ENCODE measurements around the gene GPAT3. TPM values are rescaled to one million over a fixed set of nuclear protein-coding genes. Genes with fewer than 3 reads are reported as not detected.
A peak's percentile ranks its signal among the peaks of the same experiment; 100 is the strongest.
"Not testable (repeated sequence)": the region's sequence is repeated elsewhere in the genome, so short reads cannot be mapped to it uniquely, and the experiment has no call there.

Gene GPAT3
- total RNA-seq, 1 donor from 2014 or later, result 8.3 TPM

DNA sequence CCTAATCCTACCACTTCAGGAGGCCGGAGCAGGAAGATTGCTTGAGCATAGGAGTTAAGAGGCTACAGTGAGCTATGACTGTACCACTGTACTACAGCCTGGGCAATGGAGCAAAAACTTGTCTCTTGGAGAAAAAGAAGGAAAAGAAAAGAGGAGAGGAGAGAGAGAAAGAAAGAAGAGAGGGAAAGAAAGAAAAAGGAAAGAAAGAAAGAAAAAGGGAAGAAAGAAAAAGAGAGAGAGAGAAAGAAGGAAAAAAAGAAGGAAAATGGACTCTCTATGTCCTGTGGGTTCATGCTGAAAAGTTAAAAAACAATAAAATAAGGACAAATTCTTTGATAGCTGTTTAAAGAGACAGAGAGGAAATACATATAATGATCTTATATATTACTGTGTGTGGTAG, 37.7 kb upstream of the GPAT3 start:
- Histone ChIP-seq H3K27me3 (no peaks in the 10 kb centered on the region), H3K27ac (no peak overlapping the region), H3K4me3 (no peak overlapping the region), H3K4me1 (no peaks in the 10 kb centered on the region), H3K36me3 (no peaks in the 10 kb centered on the region), H3K9me3 (no peaks in the 10 kb centered on the region)
- intact Hi-C loops (cut with DNase I), result no loop called here
- TF ChIP-seq, protein P1, sequence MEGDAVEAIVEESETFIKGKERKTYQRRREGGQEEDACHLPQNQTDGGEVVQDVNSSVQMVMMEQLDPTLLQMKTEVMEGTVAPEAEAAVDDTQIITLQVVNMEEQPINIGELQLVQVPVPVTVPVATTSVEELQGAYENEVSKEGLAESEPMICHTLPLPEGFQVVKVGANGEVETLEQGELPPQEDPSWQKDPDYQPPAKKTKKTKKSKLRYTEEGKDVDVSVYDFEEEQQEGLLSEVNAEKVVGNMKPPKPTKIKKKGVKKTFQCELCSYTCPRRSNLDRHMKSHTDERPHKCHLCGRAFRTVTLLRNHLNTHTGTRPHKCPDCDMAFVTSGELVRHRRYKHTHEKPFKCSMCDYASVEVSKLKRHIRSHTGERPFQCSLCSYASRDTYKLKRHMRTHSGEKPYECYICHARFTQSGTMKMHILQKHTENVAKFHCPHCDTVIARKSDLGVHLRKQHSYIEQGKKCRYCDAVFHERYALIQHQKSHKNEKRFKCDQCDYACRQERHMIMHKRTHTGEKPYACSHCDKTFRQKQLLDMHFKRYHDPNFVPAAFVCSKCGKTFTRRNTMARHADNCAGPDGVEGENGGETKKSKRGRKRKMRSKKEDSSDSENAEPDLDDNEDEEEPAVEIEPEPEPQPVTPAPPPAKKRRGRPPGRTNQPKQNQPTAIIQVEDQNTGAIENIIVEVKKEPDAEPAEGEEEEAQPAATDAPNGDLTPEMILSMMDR (IDR thresholded peaks at IDR 0.05), result no peak
- DNase-seq (no peak), ATAC-seq (no peak)

DNA sequence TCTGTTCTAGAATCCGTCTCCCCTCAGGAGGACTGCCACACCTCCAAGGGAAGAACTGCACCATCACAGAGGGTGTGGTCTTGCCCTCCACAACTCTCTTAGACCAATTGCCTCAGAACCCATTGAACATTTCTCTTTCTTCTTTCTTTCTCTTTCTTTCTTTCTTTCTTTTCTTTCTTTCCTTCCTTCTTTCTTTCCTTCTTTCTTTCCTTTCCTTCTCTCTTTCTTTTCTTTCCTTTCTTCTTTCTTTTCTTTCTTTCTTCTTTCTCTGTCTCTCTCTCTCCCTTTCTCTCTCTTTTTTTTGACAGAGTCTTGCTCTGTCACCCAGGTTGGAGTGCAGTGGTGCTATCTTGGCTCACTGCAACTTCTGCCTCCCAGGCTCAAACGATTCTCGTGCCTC, 34.2 kb upstream of the GPAT3 start:
- intact Hi-C loops (cut with DNase I), result loop anchor here (10.0 kb wide), 1 partner anchor 133 kb away; no protein-coding TSS in a partner anchor
- not testable (repeated sequence) for H3K9me3 ChIP-seq, H3K27ac ChIP-seq, H3K36me3 ChIP-seq, ATAC-seq, DNase-seq, H3K4me3 ChIP-seq, H3K27me3 ChIP-seq, H3K4me1 ChIP-seq

DNA sequence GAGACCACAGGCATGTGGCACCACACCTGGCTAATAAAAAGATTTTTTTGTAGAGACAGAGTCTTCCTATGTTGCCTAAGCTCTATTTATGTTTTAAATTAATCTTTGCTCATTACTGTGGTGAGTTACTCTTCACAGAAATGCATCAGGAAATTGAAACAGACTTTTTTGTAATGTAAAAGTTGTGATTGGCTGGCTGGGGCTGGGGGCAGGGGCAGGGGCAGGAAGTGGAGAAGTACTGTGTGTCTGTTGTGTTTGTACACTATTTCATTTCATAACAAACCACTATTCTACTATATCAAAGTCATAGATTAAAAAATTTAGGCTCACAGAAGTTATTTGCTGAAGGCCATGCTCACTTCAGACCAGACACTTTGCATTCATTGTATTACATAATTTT, 31.9 kb upstream of the GPAT3 start:
- H3K4me3 ChIP-seq, result no peak overlapping the region
- no peaks in the 10 kb centered on the region for H3K27me3 ChIP-seq
- no peaks in the 10 kb centered on the region for H3K4me1 ChIP-seq
- no peak for DNase-seq
- TF ChIP-seq, protein P1 (IDR thresholded peaks at IDR 0.05), result no peak
- no peak for ATAC-seq
- peak overlapping the region; percentile 49 for H3K27ac ChIP-seq
- H3K36me3 ChIP-seq, result no peaks in the 10 kb centered on the region
- intact Hi-C loops (cut with DNase I), result loop anchor here (10.0 kb wide), 1 partner anchor 131 kb away; no protein-coding TSS in a partner anchor
- H3K9me3 ChIP-seq, result no peaks in the 10 kb centered on the region

DNA sequence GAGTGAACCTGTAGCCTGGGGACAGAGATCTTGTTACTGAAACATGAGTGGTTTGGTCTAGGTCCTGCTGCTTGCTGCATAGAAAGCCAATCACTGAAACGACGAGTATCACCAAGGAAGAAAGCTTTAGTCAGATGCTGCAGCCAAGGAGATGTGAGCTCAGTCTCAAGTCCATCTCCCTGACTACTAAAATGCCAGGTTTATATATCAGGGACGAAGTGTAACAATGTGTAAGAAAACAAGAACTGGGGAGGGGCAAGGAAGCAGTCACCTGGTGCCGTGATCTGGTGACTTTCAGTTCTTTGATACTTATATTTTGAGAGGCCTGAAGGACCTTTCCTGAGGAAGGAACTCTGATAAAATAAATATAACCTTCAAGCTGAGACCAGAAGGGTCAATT, 31.4 kb upstream of the GPAT3 start:
- intact Hi-C loops (cut with DNase I), result loop anchor here (10.0 kb wide), 1 partner anchor 130 kb away; no protein-coding TSS in a partner anchor
- Histone ChIP-seq H3K27ac (peak overlapping the region; percentile 49), H3K9me3 (no peaks in the 10 kb centered on the region), H3K27me3 (no peaks in the 10 kb centered on the region), H3K4me3 (no peak overlapping the region), H3K4me1 (no peaks in the 10 kb centered on the region), H3K36me3 (no peaks in the 10 kb centered on the region)
- no peak for DNase-seq
- ATAC-seq, result peak; percentile 62
- TF ChIP-seq, protein P1 (IDR thresholded peaks at IDR 0.05), result no peak

DNA sequence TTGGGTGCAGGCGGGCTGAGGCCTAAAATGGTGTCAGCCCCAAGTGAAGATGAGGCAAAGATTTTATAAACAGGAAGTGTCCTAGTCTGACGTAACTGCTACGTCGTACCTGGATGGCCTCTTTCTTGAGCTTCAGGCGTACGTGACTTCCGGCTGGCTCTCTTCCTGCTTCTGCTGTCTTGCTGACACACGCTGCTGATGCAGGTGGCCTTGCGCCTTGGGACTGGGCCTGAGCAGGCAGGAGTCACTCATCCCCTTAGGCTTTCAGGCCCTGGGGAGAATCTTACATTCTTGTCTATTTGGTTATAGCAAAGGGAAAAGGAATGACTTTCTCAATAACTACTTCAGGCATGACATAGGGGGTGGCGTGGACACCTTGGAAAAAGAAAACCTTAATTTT, 30.9 kb upstream of the GPAT3 start:
- no peak overlapping the region for H3K27ac ChIP-seq
- H3K4me3 ChIP-seq, result no peak overlapping the region
- ATAC-seq (no peak), DNase-seq (no peak)
- no peaks in the 10 kb centered on the region for H3K9me3 ChIP-seq
- H3K27me3 ChIP-seq, result no peaks in the 10 kb centered on the region
- intact Hi-C loops (cut with DNase I), result loop anchor here (10.0 kb wide), 1 partner anchor 130 kb away; no protein-coding TSS in a partner anchor
- no peaks in the 10 kb centered on the region for H3K4me1 ChIP-seq
- TF ChIP-seq, protein P1 (IDR thresholded peaks at IDR 0.05), result no peak
- H3K36me3 ChIP-seq, result no peaks in the 10 kb centered on the region

DNA sequence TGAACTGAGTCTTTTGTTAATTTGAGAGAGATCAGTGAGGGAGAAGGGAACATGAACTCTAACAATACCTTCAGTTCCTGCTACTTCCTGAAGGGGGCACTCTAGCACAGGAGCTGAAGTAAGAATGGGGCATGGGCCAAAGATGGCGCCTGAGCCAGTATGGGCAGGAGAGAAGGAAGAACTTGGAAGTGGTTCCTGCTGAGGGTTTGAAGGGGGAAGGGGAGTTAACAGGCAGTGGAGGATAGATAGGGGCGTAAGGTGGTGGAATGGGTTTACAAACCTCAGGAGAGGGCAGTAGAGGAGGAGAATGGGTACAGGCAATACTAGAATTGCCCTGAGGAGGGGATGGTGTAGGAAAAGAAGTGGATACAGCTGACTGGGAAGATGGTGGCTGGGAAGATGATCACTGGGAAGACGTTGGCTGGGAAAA, 26.7 kb upstream of the GPAT3 start:
- peak; percentile 86 for ATAC-seq
- not testable (repeated sequence) for H3K4me1 ChIP-seq, H3K36me3 ChIP-seq, H3K4me3 ChIP-seq, H3K27ac ChIP-seq, H3K9me3 ChIP-seq, H3K27me3 ChIP-seq
- intact Hi-C loops (cut with DNase I), result loop anchor here (10.0 kb wide), 1 partner anchor 126 kb away; no protein-coding TSS in a partner anchor
- TF ChIP-seq, protein P1 (IDR thresholded peaks at IDR 0.05), result peak; percentile 82
- DNase-seq, result peak; percentile 70
